Type B pancreatic cell (in vitro differentiated cells): ENCODE results near the gene RERE. TPM values are rescaled to one million over a fixed set of nuclear protein-coding genes. Genes with fewer than 3 reads are reported as not detected.

Experiments used
- DNase-seq: peaks from one replicate; pipeline ENCODE4 v3.0.0; 2021; ENCODE audit warnings: mixed read lengths; ENCODE audit not compliant: unreplicated experiment; ENCODE audit errors: extremely low spot score
- H3K27ac Mint-ChIP-seq: 2 replicates; pipeline ENCODE4 v1.8.0; 2021; ENCODE audit warnings: mild to moderate bottlenecking, mixed read lengths
- H3K27me3 Mint-ChIP-seq: 2 replicates; pipeline ENCODE4 v1.8.0; 2021; ENCODE audit warnings: mixed read lengths
- H3K36me3 Mint-ChIP-seq: 2 replicates; pipeline ENCODE4 v1.8.0; 2021; ENCODE audit warnings: mixed read lengths
- H3K4me1 Mint-ChIP-seq: one replicate; pipeline ENCODE4 v1.8.0; 2021; ENCODE audit warnings: mixed read lengths; ENCODE audit not compliant: unreplicated experiment
- H3K4me3 Mint-ChIP-seq: 2 replicates; pipeline ENCODE4 v1.8.0; 2021; ENCODE audit warnings: mild to moderate bottlenecking, mixed read lengths
- H3K9me3 Mint-ChIP-seq: 2 replicates; pipeline ENCODE4 v1.8.0; 2021; ENCODE audit warnings: mixed read lengths
- CTCF ChIP-seq: fragments of 200-600 bp; sonication (generic); conservative IDR thresholded peaks from 2 replicates; pipeline ENCODE4 v1.5.0; 2021; ENCODE audit warnings: antibody characterized with exemption, mild to moderate bottlenecking
- total RNA-seq: library from RNA; stranded (reverse); gene quantifications from 2 replicates; pipeline ENCODE4 v1.2.1, GENCODE V29; 2021; ENCODE audit warnings: low replicate concordance

RERE gene
- total RNA-seq, 1 donor from 2014 or later = 141 TPM

GRCh38 chr1:8578132-8578877 is 239.1 kb downstream of the RERE start:
- Mint-ChIP-seq H3K4me1 (peaks cover 30% of the 10 kb centered on the region), H3K27ac (no peak overlapping the region), H3K4me3 (no peak overlapping the region), H3K36me3 (peaks cover 12% of the 10 kb centered on the region), H3K9me3 (no peaks in the 10 kb centered on the region), H3K27me3 (no peaks in the 10 kb centered on the region)
- DNase-seq = no peak
- no peak for TF ChIP-seq CTCF

- Mint-ChIP-seq H3K36me3 (peaks cover 12% of the 10 kb centered on the region), H3K9me3 (no peaks in the 10 kb centered on the region), H3K4me3 (peak overlapping the region; percentile 45), H3K27ac (peak overlapping the region; percentile 79), H3K27me3 (no peaks in the 10 kb centered on the region), H3K4me1 (peaks cover 54% of the 10 kb centered on the region)
- TF ChIP-seq CTCF = no peak
- no peak for DNase-seq
These were observed 242.5 kb downstream of the RERE start for GRCh38 chr1:8574985-8575384.

GRCh38 chr1:8572106-8572505 is 245.3 kb downstream of the RERE start:
- H3K36me3 Mint-ChIP-seq = no peaks in the 10 kb centered on the region
- TF ChIP-seq CTCF = no peak
- no peaks in the 10 kb centered on the region for H3K9me3 Mint-ChIP-seq
- no peak for DNase-seq
- H3K27me3 Mint-ChIP-seq = no peaks in the 10 kb centered on the region
- H3K4me3 Mint-ChIP-seq = peak overlapping the region; percentile 38
- H3K4me1 Mint-ChIP-seq = peaks cover 35% of the 10 kb centered on the region
- peak overlapping the region; percentile 70 for H3K27ac Mint-ChIP-seq

- no peak for DNase-seq
- peak overlapping the region; percentile 29 for H3K4me3 Mint-ChIP-seq
- H3K9me3 Mint-ChIP-seq = no peaks in the 10 kb centered on the region
- peak; percentile 52 for TF ChIP-seq CTCF
- H3K36me3 Mint-ChIP-seq = no peaks in the 10 kb centered on the region
- H3K27me3 Mint-ChIP-seq = no peaks in the 10 kb centered on the region
- H3K27ac Mint-ChIP-seq = peak overlapping the region; percentile 70
- H3K4me1 Mint-ChIP-seq = peaks cover 37% of the 10 kb centered on the region
These were observed 246.0 kb downstream of the RERE start for GRCh38 chr1:8571200-8571984.

- peak overlapping the region; percentile 72 for H3K27ac Mint-ChIP-seq
- H3K4me1 Mint-ChIP-seq = peaks cover 37% of the 10 kb centered on the region
- H3K4me3 Mint-ChIP-seq = no peak overlapping the region
- no peak for TF ChIP-seq CTCF
- H3K36me3 Mint-ChIP-seq = no peaks in the 10 kb centered on the region
- DNase-seq = no peak
- no peaks in the 10 kb centered on the region for H3K9me3 Mint-ChIP-seq
- H3K27me3 Mint-ChIP-seq = no peaks in the 10 kb centered on the region
These were observed 247.0 kb downstream of the RERE start for GRCh38 chr1:8570465-8570864.
